Esophagus muscularis mucosa (tissue), 4 donors: Measurements from ENCODE around the gene MEIOSIN. TPM values are rescaled to one million over a fixed set of nuclear protein-coding genes. Genes with fewer than 3 reads are reported as not detected.

Source experiments
- DNase-seq: peaks from one replicate; pipeline ENCODE4 v3.0.0-alpha.2; 2017; ENCODE audit errors: extremely low spot score
- H3K27ac ChIP-seq, 4 donors: fragments of 200-600 bp; sonication (generic); replicated peaks in 1 of 4; 1 replicate in 3 of 4; 2 replicates in 1 of 4; pipeline ENCODE4 v1.5.1; 2016 to 2019; ENCODE audit warnings: mild to moderate bottlenecking in 1 of 4
- H3K27me3 ChIP-seq, 4 donors: fragments of 200-600 bp; sonication (generic); one replicate each; pipeline versions ENCODE4 v1.5.1 to v1.6.0; 2016 to 2019
- H3K36me3 ChIP-seq, 4 donors: fragments of 200-600 bp; sonication (generic); one replicate each; pipeline ENCODE4 v1.5.1; 2016 to 2019
- H3K4me1 ChIP-seq, 4 donors: fragments of 200-600 bp; sonication (generic); one replicate each; pipeline ENCODE4 v1.5.1; 2016 to 2019
- H3K4me3 ChIP-seq, 4 donors: fragments of 200-600 bp; sonication (generic); 1 replicate in 2 of 4; 2 replicates in 2 of 4; pipeline ENCODE4 v1.5.1; 2016 to 2019; ENCODE audit warnings: mild to moderate bottlenecking in 4 of 4, moderate library complexity in 1 of 4
- H3K9me3 ChIP-seq, 4 donors: fragments of 200-600 bp; sonication (generic); 1 replicate in 3 of 4; 2 replicates in 1 of 4; pipeline ENCODE4 v1.5.1; 2016 to 2019
- EP300 ChIP-seq: sonication (generic); formaldehyde crosslinking; IDR thresholded peaks from one replicate; pipeline ENCODE4 v1.6.1; 2017; ENCODE audit warnings: antibody characterized with exemption
- POLR2A ChIP-seq: fragments of 450-650 bp; IDR thresholded peaks from one replicate; pipeline ENCODE4 v1.6.1; 2017; ENCODE audit warnings: antibody characterized with exemption, moderate library complexity, mild to moderate bottlenecking, low read depth
- POLR2AphosphoS5 ChIP-seq, 2 donors: sonication (generic); formaldehyde crosslinking; IDR thresholded peaks; one replicate each; pipeline ENCODE4 v1.6.1; 2017; ENCODE audit warnings: antibody characterized with exemption in 2 of 2
- WGBS: methylation state at CpG from one replicate; pipeline ENCODE4 v1.1.5; 2018; 5-methylcytosine and 5-hydroxymethylcytosine counted together
- intact Hi-C: fragments of 100-400 bp; cut with DNase I; formaldehyde crosslinking; loops from one replicate; pipeline ENCODE4 v1.15.1; 2023
- total RNA-seq, 4 donors: library from RNA; depleted of rRNA; stranded (reverse); fragments of >200 nt; gene quantifications; one replicate each; pipeline versions ENCODE4 v1.1.0 to v1.2.1, GENCODE V29; 2016
- TF ChIP-seq, protein P1 (sequence below), 3 experiments: fragments of 200-600 bp in 2 of 3; fragments of 450-650 bp in 1 of 3; sonication (generic) in 2 of 3; IDR thresholded peaks; one replicate each; pipeline ENCODE4 v1.5.1; 2017 to 2019; ENCODE audit warnings: antibody characterized with exemption in 3 of 3, mild to moderate bottlenecking in 2 of 3, moderate library complexity in 1 of 3

The MEIOSIN gene
- total RNA-seq, 4 donors from 2014 or later, result not detected

DNA sequence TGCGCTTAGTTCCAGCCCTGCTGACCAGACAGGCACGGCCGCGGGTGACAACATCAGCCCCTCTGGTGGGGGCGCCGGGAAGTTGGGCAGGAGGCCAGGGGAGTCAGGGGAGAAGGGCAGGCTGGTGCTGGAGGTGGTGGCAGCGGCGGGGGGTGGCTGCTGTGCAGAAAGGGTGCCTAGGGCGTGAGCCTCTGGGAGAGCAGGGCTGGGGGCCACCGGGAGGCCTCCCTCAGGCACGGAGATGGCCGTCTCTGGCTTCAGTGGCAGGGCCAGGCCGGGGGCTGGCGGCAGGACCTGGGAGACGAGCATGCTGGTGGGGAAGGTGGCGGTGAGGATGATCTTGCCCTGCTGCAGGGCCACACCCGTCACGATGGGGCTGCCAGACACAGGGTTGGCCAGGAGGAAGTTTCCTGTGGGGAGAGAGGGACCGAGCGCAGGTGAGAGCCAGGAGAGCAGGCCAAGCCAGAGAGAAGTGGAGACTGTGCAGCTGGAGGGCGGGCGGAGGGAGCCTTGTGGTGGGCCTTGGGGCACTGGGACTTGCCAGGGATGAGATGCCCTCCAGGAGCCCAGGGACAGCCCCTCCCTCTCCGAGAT, 32.6 kb downstream of the MEIOSIN start:
- H3K9me3 ChIP-seq, result no peaks in the 10 kb centered on the region
- H3K36me3 ChIP-seq, result peaks cover 0 to 7% (median 0%) of the 10 kb centered on the region in 4 donors
- 54% methylated on average over 17 of the region's 23 CpGs for WGBS
- no peaks in the 10 kb centered on the region for H3K27me3 ChIP-seq
- TF ChIP-seq EP300 (no peak), POLR2A (no peak), POLR2AphosphoS5 (IDR thresholded peaks at IDR 0.05) (no peak)
- TF ChIP-seq, protein P1, sequence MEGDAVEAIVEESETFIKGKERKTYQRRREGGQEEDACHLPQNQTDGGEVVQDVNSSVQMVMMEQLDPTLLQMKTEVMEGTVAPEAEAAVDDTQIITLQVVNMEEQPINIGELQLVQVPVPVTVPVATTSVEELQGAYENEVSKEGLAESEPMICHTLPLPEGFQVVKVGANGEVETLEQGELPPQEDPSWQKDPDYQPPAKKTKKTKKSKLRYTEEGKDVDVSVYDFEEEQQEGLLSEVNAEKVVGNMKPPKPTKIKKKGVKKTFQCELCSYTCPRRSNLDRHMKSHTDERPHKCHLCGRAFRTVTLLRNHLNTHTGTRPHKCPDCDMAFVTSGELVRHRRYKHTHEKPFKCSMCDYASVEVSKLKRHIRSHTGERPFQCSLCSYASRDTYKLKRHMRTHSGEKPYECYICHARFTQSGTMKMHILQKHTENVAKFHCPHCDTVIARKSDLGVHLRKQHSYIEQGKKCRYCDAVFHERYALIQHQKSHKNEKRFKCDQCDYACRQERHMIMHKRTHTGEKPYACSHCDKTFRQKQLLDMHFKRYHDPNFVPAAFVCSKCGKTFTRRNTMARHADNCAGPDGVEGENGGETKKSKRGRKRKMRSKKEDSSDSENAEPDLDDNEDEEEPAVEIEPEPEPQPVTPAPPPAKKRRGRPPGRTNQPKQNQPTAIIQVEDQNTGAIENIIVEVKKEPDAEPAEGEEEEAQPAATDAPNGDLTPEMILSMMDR (IDR thresholded peaks at IDR 0.05), result no peak
- intact Hi-C loops, result loop anchor here (2.0 kb wide), 2 partner anchors 47 to 73 kb away; partner anchors contain the start of gene QPCTL
- H3K4me3 ChIP-seq, result peak overlapping the region in 3 of 4 donors; percentile 91 to 98 (median 93)
- peak overlapping the region; percentile 91 to 98 (median 97) for H3K27ac ChIP-seq
- peaks cover 39 to 68% (median 60%) of the 10 kb centered on the region in 4 donors for H3K4me1 ChIP-seq
- no peak for DNase-seq

DNA sequence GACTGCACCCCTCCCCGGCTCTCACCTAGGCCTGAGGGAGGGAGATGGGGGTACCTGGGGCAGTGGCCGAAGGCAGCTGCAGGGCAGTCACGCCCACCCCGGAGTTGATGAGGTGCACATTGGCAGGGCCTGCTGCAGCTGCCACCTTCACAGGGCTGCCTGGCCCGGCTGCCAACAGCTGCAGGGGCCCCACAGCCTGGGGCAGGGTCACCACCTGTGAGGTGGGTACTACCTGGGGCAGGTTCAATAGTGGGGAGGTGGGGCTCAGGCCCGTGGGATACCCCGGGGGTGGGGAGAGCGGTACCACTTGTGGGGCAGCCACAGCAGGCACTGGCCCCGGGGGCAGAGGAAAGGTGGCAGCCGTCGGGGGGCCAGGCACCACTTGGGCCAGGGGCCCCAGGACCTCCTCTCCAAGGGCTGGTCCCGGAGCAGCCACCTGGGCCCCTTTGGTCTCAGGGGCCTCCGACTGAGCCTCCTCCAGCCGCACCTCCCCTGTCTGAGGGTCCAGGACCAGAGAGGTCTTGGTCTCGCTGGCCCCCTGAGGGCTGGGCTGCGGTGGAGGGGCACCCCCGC, 33.1 kb downstream of the MEIOSIN start:
- peak overlapping the region; percentile 91 to 98 (median 97) for H3K27ac ChIP-seq
- no peaks in the 10 kb centered on the region for H3K9me3 ChIP-seq
- no peak for TF ChIP-seq POLR2AphosphoS5 (IDR thresholded peaks at IDR 0.05)
- TF ChIP-seq, protein P1 (IDR thresholded peaks at IDR 0.05), result no peak
- TF ChIP-seq POLR2A, result no peak
- no peak for TF ChIP-seq EP300
- peak overlapping the region; percentile 87 to 98 (median 92) for H3K4me3 ChIP-seq
- H3K27me3 ChIP-seq, result no peaks in the 10 kb centered on the region
- peaks cover 45 to 74% (median 66%) of the 10 kb centered on the region in 4 donors for H3K4me1 ChIP-seq
- intact Hi-C loops, result loop anchor here (2.0 kb wide), 2 partner anchors 48 to 74 kb away; partner anchors contain the start of gene QPCTL
- DNase-seq, result no peak
- WGBS, result 60% methylated on average over 1 of the region's 17 CpGs
- H3K36me3 ChIP-seq, result peaks cover 0 to 10% (median 3%) of the 10 kb centered on the region in 4 donors

DNA sequence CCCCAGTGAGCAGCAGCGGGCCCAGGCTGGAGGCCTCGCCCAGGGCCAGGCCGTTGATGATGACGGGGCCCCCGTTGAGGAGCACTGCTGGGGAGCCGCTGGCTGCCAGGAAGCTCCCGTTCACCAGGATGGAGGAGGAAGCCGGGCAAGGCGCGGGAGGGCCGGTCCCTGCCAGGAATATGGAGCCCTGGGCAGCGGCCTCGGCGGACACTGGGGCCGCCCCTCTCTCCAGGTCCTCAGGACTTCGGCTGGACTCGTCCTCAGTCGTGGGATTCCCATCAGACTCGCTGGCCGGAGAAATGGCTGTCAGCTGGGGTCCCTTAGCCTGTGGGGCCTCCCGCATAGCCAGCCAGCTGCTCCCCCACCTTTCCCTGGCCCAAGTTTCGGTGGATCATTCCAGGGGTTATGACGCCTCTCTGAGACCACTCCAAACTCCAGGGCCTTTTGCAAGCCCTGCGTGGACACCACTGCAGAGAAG, 33.7 kb downstream of the MEIOSIN start:
- peaks cover 48 to 79% (median 70%) of the 10 kb centered on the region in 4 donors for H3K4me1 ChIP-seq
- WGBS, result 34% methylated on average over 3 of the region's 24 CpGs
- H3K27ac ChIP-seq, result peak overlapping the region; percentile 91 to 98 (median 97)
- no peaks in the 10 kb centered on the region for H3K9me3 ChIP-seq
- DNase-seq, result no peak
- no peaks in the 10 kb centered on the region for H3K27me3 ChIP-seq
- intact Hi-C loops, result loop anchor here (2.0 kb wide), 2 partner anchors 48 to 74 kb away; partner anchors contain the start of gene QPCTL
- H3K36me3 ChIP-seq, result peaks cover 0 to 13% (median 5%) of the 10 kb centered on the region in 4 donors
- H3K4me3 ChIP-seq, result peak overlapping the region; percentile 87 to 98 (median 92)
- TF ChIP-seq, protein P1 (IDR thresholded peaks at IDR 0.05), result no peak
- TF ChIP-seq POLR2AphosphoS5 (IDR thresholded peaks at IDR 0.05), result no peak
- no peak for TF ChIP-seq POLR2A
- no peak for TF ChIP-seq EP300

DNA sequence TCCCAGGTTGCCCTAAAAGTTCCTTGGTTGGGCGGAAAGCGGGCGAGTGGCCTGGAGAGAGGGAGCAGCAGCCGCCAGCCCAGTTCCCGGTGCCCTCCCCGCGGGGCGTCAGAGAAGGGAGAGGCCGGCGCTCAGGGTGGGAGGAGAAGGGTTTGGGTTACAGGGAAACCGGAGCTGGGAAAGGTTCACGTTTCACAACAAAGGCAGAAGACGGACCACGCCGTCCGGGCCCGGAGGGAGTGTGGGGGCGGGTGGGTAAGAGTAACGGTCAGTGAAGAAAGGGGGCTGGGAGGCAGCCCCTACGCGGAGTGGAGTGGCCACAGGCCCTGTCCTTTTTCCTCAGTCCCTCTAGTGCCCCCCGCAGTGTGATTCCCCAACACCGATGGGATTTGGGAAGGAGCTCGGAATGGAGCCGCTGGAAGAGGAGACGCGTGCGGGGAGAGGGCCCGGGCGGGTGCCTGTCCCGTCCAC, 34.2 kb downstream of the MEIOSIN start:
- Histone ChIP-seq H3K27me3 (no peaks in the 10 kb centered on the region), H3K4me1 (peaks cover 48 to 84% (median 75%) of the 10 kb centered on the region in 4 donors), H3K36me3 (peaks cover 0 to 16% (median 8%) of the 10 kb centered on the region in 4 donors), H3K4me3 (peak overlapping the region; percentile 87 to 98 (median 92)), H3K27ac (peak overlapping the region; percentile 91 to 98 (median 97)), H3K9me3 (no peaks in the 10 kb centered on the region)
- TF ChIP-seq POLR2AphosphoS5 (IDR thresholded peaks at IDR 0.05), result peak; percentile 84 to 95
- no peak for TF ChIP-seq EP300
- peak; percentile 66 for TF ChIP-seq POLR2A
- TF ChIP-seq, protein P1 (IDR thresholded peaks at IDR 0.05), result no peak
- DNase-seq, result no peak
- intact Hi-C loops, result loop anchor here (2.0 kb wide), 2 partner anchors 49 to 75 kb away; partner anchors contain the start of gene QPCTL
- WGBS, result 5% methylated on average over 18 of the region's 31 CpGs
